GM11168 (cell line): Measurements from ENCODE around the gene COPE.
"Not testable (repeated sequence)": the region's sequence is repeated elsewhere in the genome, so short reads cannot be mapped to it uniquely, and the experiment has no call there.

Experiments used
- in situ Hi-C: fragments of 300-500 bp; cut with MboI; formaldehyde crosslinking; loops from one replicate; pipeline ENCODE4 v1.12.0; 2022; ENCODE audit warnings: low sequenced_read_pairs; ENCODE audit not compliant: unreplicated experiment

Gene COPE

GRCh38 chr19:18910801-18911436, 8.3 kb downstream of the COPE start:
- in situ Hi-C loops, result no loop called here

DNA sequence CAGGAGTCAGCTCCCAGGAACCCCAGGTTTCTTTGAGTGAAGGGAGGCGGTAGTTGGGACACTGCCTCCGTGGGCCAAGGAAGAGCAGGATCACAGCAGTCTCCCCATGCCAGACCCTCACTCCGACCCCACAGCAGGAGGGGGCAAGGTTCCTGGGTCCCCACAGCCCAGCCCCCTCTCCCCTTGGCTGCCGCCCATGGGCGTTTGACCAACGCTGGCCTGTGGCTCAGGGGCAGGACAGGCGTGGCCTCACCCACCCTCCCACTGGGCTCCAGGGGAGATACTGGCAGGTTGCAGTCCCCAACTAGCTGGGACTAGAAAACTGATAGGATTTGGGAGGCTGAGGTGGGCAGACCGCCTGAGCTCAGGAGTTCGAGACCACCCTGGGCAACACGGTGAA, 9.2 kb downstream of the COPE start:
- in situ Hi-C loops, result no loop called here

DNA sequence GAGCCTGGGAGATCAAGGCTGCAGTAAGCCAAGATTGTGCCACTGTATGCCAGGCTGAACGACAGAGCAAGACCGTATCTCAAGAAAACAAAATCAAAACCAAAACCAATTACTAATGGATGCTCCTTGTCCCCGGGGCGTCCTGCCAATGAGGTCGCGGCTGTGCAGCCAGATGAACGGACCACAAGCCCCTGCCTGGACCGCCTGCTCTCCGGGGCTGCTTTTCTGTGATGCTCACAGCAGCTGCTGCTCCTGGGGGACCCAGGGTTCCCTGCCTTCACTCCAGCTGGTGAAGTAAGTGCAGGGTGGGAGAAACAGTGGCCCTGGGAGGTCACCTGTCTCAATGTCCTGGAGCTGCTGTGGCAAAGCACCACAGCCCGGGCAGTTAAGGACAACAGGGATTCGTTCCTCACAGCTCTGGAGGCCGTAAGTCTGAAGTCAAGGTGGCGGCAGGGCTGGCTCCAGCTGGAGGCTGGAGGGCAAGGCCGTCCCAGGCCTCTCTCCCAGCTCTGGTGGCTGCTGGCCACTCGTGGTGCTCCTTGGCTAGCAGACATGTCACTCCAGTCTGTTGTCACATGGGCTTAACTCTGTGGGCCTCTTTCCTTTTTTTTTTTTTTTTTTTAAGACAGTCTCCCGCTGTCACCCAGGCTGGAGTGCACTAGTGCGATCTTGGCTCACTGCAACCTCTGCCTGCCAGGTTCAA, 10.1 kb downstream of the COPE start:
- in situ Hi-C loops, result no loop called here

- in situ Hi-C loops, result no loop called here
Observed at GRCh38 chr19:18906605-18907519, 12.3 kb downstream of the COPE start.

DNA sequence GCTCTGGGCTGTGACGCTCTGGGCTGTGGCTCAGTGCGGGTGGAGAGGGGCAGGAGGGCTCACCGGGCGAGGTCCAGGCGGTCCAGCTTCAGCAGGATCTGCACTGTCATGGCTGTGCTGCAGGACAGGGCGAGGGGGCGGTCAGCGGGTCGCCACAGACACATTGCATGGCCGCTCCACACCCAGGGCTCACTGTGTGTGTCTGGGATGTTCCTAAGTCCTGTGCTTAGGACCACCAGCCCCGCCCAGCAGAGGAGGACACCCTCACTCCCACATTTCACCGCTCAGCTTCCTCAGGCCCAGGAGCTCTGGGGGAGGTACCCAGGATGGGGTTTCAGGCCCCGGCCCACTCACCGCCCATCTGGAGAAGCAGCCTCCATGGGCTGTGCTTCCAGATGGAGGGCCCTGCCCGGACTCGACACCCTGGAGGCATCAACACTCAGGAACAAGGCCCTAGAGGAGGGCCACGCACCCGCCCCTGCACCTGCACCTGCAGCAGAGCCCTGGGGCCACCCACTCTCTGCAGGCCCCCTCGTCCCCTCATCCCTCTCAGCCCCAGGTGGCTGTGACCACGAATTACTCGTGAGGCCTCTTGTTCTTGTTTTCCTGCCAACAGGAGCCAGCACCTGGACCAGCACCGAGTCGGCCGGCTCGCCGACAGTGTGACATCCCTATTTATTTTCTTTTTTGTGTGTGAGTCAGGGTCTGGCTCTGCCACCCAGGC, 13.5 kb downstream of the COPE start:
- in situ Hi-C loops, result no loop called here

DNA sequence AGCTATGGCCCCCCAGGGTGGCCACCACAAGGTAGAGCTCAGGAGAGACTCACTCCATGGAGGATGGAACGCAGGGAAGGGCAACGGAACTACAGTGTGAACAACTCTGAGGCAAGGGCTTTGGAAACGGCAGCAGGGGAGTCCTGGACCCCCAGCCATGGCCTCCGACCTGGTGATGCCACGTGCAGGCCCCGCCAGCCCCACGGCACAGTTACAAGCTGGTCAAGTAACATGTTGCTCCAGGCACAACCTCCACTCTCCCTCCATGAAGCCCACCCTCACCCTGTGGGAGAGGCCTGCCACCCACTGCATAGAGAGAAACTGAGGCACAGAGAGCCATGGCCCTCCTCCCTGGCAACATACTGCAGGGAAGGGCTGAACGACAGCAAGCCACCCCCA, 14.1 kb downstream of the COPE start:
- in situ Hi-C loops, result no loop called here

GRCh38 chr19:18904334-18905057, 14.7 kb downstream of the COPE start:
- in situ Hi-C loops, result no loop called here

GRCh38 chr19:18903156-18904037, 15.8 kb downstream of the COPE start:
- in situ Hi-C loops, result no loop called here

- in situ Hi-C loops, result not testable (repeated sequence)
Observed at GRCh38 chr19:18902519-18902918, 16.7 kb downstream of the COPE start.

DNA sequence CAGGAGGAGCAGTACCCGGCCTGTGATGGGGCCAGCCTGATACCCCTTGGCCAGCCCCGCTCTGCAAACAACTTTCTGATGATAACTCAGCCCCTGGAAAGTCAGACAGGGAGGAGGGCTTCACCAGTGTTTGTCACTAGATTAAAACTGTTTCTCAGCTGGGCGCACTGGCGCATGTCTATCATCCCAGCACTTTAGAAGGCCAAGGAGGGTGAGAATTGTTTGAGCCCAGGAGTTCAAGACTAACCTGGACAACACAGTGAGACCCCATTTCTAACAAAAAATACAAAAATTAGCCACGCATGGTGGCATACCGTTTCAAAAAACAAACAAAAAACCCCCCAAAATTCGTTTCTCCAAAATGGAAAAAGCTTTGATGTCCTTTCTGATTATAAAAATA, 17.7 kb downstream of the COPE start:
- in situ Hi-C loops, result no loop called here

DNA sequence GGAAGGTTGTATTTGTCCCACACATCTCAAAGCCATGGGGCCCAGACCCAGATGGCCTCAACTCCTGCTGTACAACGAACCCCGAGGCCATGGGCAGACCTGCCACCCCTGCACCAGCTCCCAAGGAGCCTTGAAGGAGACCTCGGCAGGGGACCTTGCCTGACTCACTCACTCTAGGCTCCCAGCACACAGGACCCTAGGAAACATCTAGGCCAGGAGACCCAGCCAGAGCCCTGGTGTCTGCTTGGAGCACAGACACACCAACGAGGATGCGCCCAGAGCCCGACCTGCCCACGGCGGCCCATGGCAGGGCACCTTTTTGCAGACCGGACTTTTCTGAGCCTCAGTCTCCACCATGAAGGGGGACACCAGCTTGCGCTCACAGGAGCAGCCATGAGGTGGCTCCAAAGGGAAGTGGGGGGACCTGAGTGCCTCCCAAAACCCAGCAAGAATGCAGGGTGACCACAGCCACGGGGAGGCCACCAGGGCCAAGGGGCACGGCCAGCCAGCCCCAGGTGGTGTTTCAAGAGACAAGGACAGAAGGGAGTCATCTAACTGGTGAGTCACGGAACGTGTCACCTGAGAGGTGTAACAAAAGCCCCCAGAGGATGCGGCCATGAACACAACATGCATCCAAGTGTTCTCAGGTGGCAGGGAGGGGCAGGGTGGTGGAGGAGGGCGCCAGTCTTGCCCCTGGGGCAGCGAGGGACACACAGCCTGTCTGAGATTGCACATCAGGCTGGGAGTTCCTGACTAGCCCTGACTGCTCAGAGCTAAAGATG, 18.3 kb downstream of the COPE start:
- in situ Hi-C loops, result no loop called here

DNA sequence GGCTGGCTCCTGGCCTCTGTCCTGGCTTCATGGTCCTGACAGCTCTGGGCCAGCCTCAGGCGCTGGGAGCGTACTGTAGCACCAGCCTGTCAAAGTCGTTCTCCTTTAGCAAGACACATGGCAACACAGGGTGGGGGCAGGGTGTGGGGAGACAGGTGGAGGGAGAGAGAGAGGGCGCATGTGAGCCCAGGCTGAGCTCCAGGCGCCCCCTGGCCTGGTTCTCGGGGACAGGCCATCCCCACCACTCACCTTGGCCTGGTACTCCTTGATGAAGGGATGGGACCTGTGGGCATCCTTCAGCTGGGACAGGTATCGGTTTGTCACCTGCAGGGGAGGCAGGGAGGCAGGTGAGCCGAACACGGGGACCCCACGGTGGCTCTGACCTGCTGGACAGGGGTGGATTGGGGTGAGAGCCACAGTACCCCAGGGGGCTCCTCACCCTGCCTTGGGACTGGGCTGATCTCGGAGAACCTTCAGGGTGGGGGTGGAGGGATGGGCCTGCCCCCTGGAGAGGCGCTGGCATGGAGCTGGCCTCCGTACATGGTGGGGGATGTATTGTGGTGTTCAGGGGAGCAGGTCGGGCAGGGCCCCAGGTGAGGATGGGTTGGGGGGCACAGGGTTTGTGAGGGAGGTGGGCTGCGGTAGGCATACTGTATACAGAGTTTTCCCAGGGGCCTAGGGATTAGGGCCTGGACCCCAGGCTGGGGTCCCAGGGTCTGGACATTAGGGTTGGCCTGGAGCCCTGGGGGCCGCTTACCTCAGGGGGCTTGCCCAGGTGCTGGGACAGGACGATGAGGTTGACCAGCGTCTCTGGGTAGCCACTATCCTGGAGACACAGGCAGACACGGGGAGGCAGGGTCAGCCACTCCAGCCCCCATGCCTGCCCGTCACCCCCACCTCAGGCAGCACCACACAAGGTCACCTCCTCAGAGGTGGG, 19.3 kb downstream of the COPE start:
- in situ Hi-C loops, result no loop called here

DNA sequence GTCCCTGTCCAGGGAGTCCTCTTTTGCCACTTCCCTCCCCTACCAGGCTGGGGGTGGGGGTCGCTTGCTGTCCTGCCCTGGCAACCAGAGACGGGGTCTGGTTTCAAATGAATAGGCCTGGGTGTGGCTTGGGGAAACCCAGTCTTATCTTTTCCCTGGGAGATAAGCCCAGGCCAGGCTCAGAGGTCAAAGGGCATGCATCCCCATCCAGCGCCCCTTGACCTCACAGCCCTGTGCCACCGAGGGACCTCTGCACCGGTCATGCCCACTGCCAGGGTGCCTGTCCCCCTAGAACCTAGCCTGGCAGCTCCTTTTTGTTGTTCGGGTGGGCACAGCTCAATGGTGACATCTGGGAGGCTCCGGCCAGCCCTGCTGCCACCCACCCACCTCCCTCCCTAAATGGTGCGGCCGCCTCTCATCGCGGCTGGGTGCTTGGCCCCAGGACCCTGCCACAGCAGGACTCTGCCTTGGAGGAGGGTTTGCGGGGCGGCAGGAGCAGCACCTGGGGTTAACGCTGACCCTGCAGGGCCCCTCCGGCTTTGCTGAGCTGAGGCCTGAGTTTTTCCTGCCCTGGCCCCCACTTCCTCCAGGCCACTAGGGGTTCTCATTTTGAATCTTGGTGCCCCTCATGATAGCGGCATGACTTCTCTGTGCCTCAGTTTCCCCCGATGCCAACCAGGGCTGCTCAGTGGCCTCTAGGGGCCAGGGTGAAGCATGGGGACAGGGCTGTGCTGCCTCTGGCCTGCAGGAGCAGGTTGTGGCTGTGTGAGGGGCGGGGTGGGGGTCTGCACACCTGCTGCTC, 20.4 kb downstream of the COPE start:
- in situ Hi-C loops, result no loop called here

GRCh38 chr19:18898081-18898606, 21.0 kb downstream of the COPE start:
- in situ Hi-C loops, result no loop called here

DNA sequence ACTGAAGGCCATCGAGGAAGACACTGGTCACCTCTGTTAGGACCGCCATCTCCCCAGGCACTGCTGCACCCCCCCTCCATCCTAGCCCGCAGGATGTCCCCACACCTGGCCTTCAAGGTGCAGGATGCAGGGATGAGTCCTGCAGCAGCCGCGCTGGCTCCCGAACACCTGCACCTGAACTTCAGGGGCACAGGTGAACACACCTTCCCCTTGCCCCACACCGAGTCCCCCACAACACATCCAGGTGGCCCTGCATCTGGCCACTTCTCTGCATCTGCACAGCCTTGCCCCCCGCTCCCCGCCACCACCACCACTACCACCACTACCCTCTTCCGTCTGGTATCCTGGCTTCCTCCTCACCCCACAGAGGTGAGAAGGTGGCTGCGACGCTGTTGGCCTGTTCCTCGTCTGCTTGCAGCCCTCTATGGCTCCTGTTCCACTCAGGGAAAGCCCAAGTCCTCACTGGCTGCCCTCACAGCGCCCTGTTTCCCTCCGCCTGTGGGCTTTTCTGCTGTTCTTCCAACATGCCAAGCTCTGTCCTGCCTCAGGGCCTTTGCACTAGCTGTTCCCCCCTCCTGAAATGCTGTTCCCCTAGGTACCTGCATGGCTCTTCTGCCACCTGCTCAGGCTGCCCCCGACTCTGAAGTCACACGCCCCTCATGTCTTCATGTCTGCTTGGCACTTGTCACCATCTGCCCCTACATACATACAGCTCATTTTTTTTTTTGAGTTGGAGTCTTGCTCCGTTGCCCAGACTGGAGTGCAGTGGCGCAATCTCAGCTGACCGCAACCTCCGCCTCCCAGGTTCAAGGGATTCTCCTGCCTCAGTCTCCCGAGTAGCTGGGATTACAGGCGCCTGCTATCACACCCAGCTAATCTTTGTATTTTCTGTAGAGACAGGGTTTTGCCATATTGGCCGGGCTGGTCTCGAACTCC, 21.8 kb downstream of the COPE start:
- in situ Hi-C loops, result no loop called here
